Measurements from ENCODE around the gene HARS1.
"Not testable (repeated sequence)": the region's sequence is repeated elsewhere in the genome, so short reads cannot be mapped to it uniquely, and the experiment has no call there.

HARS1 gene

GRCh38 chr5:140674629-140675028 lies 16.5 kb downstream of the HARS1 start:
- DNase-seq = no peak

GRCh38 chr5:140674211-140674610 lies 17.0 kb downstream of the HARS1 start:
- DNase-seq = no peak

- DNase-seq = no peak
These were observed 17.8 kb downstream of the HARS1 start, which contains the start of gene DND1 for GRCh38 chr5:140673187-140673976. Gene DND1, minus strand, starts transcription at chr5:140673576. Its CDS starts 34 bp downstream, at chr5:140673542.

GRCh38 chr5:140672455-140673186 lies 18.5 kb downstream of the HARS1 start:
- DNase-seq = no peak

GRCh38 chr5:140671472-140672125 lies 19.6 kb downstream of the HARS1 start:
- no peak for DNase-seq

- not testable (repeated sequence) for DNase-seq
These were observed 20.1 kb downstream of the HARS1 start for GRCh38 chr5:140671035-140671434.

GRCh38 chr5:140664359-140665119 lies 26.6 kb downstream of the HARS1 start, which contains the start of gene WDR55:
Gene WDR55, plus strand, starts transcription at chr5:140664904. Its CDS starts 9 bp downstream, at chr5:140664913.
- DNase-seq = peak; percentile 94

- no peak for DNase-seq
These were observed 27.2 kb downstream of the HARS1 start for GRCh38 chr5:140664030-140664358.

- not testable (repeated sequence) for DNase-seq
These were observed 30.8 kb downstream of the HARS1 start for GRCh38 chr5:140660371-140660770.

- no peak for DNase-seq
These were observed 32.3 kb downstream of the HARS1 start for GRCh38 chr5:140658870-140659269.

- no peak for DNase-seq
These were observed 44.1 kb downstream of the HARS1 start for GRCh38 chr5:140647042-140647419.

GRCh38 chr5:140642718-140643117 lies 48.5 kb downstream of the HARS1 start:
- no peak for DNase-seq

GRCh38 chr5:140641716-140642115 lies 49.5 kb downstream of the HARS1 start:
- no peak for DNase-seq

- peak; percentile 97 for DNase-seq
These were observed 51.8 kb downstream of the HARS1 start, which contains the start of gene TMCO6 for GRCh38 chr5:140639148-140639981. Gene TMCO6, plus strand, starts transcription at chr5:140639451. Its CDS starts 77 bp downstream, at chr5:140639528.

- DNase-seq = not testable (repeated sequence)
These were observed 52.3 kb downstream of the HARS1 start for GRCh38 chr5:140638898-140639147.

- DNase-seq = no peak
These were observed 53.6 kb downstream of the HARS1 start for GRCh38 chr5:140637371-140638100.

GRCh38 chr5:140635291-140636257 lies 55.6 kb downstream of the HARS1 start:
- no peak for DNase-seq

GRCh38 chr5:140634103-140634502 lies 57.1 kb downstream of the HARS1 start:
- no peak for DNase-seq

GRCh38 chr5:140633501-140633900 lies 57.7 kb downstream of the HARS1 start:
- DNase-seq = no peak

- no peak for DNase-seq
These were observed 58.1 kb downstream of the HARS1 start, which contains the start of gene CD14 for GRCh38 chr5:140633021-140633471. Gene CD14, minus strand, starts transcription at chr5:140633175. Its CDS starts 104 bp downstream, at chr5:140633071.
